ENCODE measurements around the gene IL12RB2. TPM values are rescaled to one million over a fixed set of nuclear protein-coding genes. Genes with fewer than 3 reads are reported as not detected.

IL12RB2 gene
- total RNA-seq, 1 donor = not detected

- peaks cover 7% of the 10 kb centered on the region for H3K4me1 ChIP-seq (ENCODE audit: insufficient read depth, low read length)
- no peaks in the 10 kb centered on the region for H4K20me1 ChIP-seq (ENCODE audit: insufficient read depth, low read length)
- no peaks in the 10 kb centered on the region for H3K9me3 ChIP-seq (ENCODE audit: low read depth, low read length)
- DNase-seq (ENCODE audit: insufficient read length, low spot score, missing footprints) = no peak
- no peaks in the 10 kb centered on the region for H3K36me3 ChIP-seq (ENCODE audit: insufficient read depth, low read length)
- H3K27me3 ChIP-seq (ENCODE audit: insufficient read depth, low read length) = no peaks in the 10 kb centered on the region
- no peak overlapping the region for H2AFZ ChIP-seq (ENCODE audit: low read length)
- H3K79me2 ChIP-seq (ENCODE audit: insufficient read depth, low read length) = no peaks in the 10 kb centered on the region
- H3K4me2 ChIP-seq (ENCODE audit: insufficient read depth, low read length) = no peak overlapping the region
- no peak overlapping the region for H3K4me3 ChIP-seq (ENCODE audit: insufficient read depth, low read length)
- H3K27ac ChIP-seq (ENCODE audit: low read depth, low read length) = no peak overlapping the region
- TF ChIP-seq CTCF (IDR thresholded peaks at IDR 0.05; ENCODE audit: extremely low read depth, low read depth, low read length) = no peak
Observed at GRCh38 chr1:67368046-67368514, 60.4 kb downstream of the IL12RB2 start.

GRCh38 chr1:67371043-67371442, 63.4 kb downstream of the IL12RB2 start:
- Histone ChIP-seq H3K4me1 (ENCODE audit: insufficient read depth, low read length) (peaks cover 7% of the 10 kb centered on the region), H3K79me2 (ENCODE audit: insufficient read depth, low read length) (no peaks in the 10 kb centered on the region)

DNA sequence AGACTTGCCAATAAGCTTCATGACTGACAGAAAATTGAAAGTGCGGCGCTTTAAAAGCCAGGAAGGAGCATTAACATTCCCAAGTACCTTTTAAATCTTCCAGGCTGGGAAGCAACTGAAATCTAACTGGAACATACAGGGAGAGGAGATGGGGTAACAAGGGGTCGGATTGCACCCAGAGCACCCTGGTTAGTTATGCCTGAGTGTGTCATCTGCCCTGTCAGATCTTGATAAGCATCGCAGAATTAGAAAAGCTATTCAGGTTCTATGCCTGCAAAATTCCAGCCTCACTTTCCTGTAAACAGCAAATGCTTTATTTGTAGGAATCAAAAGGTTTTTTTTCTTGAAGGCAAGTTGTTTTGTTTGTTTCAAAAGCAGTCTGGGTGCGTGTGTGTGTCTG, 64.0 kb downstream of the IL12RB2 start:
- Histone ChIP-seq H4K20me1 (ENCODE audit: insufficient read depth, low read length) (no peaks in the 10 kb centered on the region), H3K27ac (ENCODE audit: low read depth, low read length) (no peak overlapping the region), H3K36me3 (ENCODE audit: insufficient read depth, low read length) (no peaks in the 10 kb centered on the region), H3K27me3 (ENCODE audit: insufficient read depth, low read length) (no peaks in the 10 kb centered on the region), H3K9me3 (ENCODE audit: low read depth, low read length) (no peaks in the 10 kb centered on the region), H3K4me2 (ENCODE audit: insufficient read depth, low read length) (no peak overlapping the region), H3K4me3 (ENCODE audit: insufficient read depth, low read length) (no peak overlapping the region), H2AFZ (ENCODE audit: low read length) (no peak overlapping the region), H3K4me1 (ENCODE audit: insufficient read depth, low read length) (peaks cover 7% of the 10 kb centered on the region), H3K79me2 (ENCODE audit: insufficient read depth, low read length) (no peaks in the 10 kb centered on the region)
- peak; percentile 48 for DNase-seq (ENCODE audit: insufficient read length, low spot score, missing footprints)
- no peak for TF ChIP-seq CTCF (IDR thresholded peaks at IDR 0.05; ENCODE audit: extremely low read depth, low read depth, low read length)

More at GRCh38 chr1:67371043-67371442, 63.4 kb downstream of the IL12RB2 start:
- H3K4me2 ChIP-seq (ENCODE audit: insufficient read depth, low read length) = no peak overlapping the region
- no peak overlapping the region for H2AFZ ChIP-seq (ENCODE audit: low read length)
- H4K20me1 ChIP-seq (ENCODE audit: insufficient read depth, low read length) = no peaks in the 10 kb centered on the region
- no peak overlapping the region for H3K27ac ChIP-seq (ENCODE audit: low read depth, low read length)
- H3K9me3 ChIP-seq (ENCODE audit: low read depth, low read length) = no peaks in the 10 kb centered on the region
- no peak for DNase-seq (ENCODE audit: insufficient read length, low spot score, missing footprints)
- H3K4me3 ChIP-seq (ENCODE audit: insufficient read depth, low read length) = no peak overlapping the region
- TF ChIP-seq CTCF (IDR thresholded peaks at IDR 0.05; ENCODE audit: extremely low read depth, low read depth, low read length) = no peak
- no peaks in the 10 kb centered on the region for H3K27me3 ChIP-seq (ENCODE audit: insufficient read depth, low read length)
- no peaks in the 10 kb centered on the region for H3K36me3 ChIP-seq (ENCODE audit: insufficient read depth, low read length)

GRCh38 chr1:67372136-67372535, 64.5 kb downstream of the IL12RB2 start:
- Histone ChIP-seq H4K20me1 (ENCODE audit: insufficient read depth, low read length) (no peaks in the 10 kb centered on the region), H3K27me3 (ENCODE audit: insufficient read depth, low read length) (no peaks in the 10 kb centered on the region), H3K4me1 (ENCODE audit: insufficient read depth, low read length) (peaks cover 7% of the 10 kb centered on the region), H3K9me3 (ENCODE audit: low read depth, low read length) (no peaks in the 10 kb centered on the region), H3K79me2 (ENCODE audit: insufficient read depth, low read length) (no peaks in the 10 kb centered on the region), H3K4me2 (ENCODE audit: insufficient read depth, low read length) (no peak overlapping the region), H3K4me3 (ENCODE audit: insufficient read depth, low read length) (no peak overlapping the region), H3K27ac (ENCODE audit: low read depth, low read length) (no peak overlapping the region), H3K36me3 (ENCODE audit: insufficient read depth, low read length) (no peaks in the 10 kb centered on the region), H2AFZ (ENCODE audit: low read length) (no peak overlapping the region)
- TF ChIP-seq CTCF (IDR thresholded peaks at IDR 0.05; ENCODE audit: extremely low read depth, low read depth, low read length) = no peak
- DNase-seq (ENCODE audit: insufficient read length, low spot score, missing footprints) = peak; percentile 44

All from osteoblast (primary cell).